ENCODE measurements around the gene OPTN. TPM values are rescaled to one million over a fixed set of nuclear protein-coding genes. Genes with fewer than 3 reads are reported as not detected.

Gene OPTN
- total RNA-seq, 1 donor from 2014 or later, result 49.0 TPM

DNA sequence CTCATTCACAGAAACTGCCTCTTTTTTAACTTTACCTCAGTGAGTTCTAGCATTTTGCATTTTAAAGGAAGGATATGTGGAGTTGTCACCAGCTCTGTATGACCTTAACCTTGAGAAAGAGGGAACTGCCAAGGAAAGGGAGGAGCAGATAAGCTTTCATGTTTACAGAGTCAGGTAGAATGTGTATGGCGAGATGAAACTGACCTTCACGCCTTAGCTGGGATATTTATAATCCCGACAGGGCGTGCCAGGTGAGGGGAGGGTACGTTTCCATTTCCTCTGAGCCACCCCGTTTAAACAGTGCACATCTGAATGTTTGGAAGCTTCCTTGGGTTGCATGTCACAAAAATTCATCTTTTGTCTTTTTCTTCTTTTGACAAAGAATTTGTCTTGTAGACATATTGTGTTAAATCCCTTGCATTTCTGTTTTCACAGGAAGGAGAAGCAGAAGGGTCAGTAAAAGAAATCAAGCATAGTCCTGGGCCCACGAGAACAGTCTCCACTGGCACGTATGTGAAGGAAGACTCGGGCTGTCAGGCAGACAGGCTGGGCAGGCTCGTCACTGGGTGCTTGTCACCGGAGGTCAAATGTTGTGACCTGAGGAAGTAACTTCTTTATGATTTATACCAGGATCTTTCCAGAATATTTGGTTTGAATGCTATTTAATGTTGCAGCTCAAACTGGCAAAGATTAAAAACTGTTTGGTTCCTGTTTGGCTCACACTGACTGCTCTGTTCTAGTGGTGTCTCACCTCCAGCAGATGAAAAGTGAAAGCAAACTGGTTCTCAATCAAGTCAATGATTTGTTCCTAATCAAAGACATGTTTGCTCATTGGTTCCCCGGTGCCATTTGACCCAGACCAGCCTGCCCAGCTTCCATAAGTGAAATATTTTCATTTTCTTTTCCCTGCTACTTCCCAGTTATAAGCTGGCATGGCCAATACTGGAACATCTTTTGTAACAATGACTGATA is 16.2 kb downstream of the OPTN start:
- Mint-ChIP-seq H3K4me1 (ENCODE audit: low read depth) (peaks cover 16% of the 10 kb centered on the region), H3K27me3 (ENCODE audit: low read depth) (no peaks in the 10 kb centered on the region), H3K27ac (peak overlapping the region; percentile 30), H3K4me3 (ENCODE audit: low read depth) (peak overlapping the region; percentile 11), H3K36me3 (ENCODE audit: low read depth) (peaks cover 70% of the 10 kb centered on the region), H3K9me3 (no peaks in the 10 kb centered on the region)
- intact Hi-C loops (cut with micrococcal nuclease), result no loop called here
- no peak for DNase-seq (ENCODE audit: low spot score)

DNA sequence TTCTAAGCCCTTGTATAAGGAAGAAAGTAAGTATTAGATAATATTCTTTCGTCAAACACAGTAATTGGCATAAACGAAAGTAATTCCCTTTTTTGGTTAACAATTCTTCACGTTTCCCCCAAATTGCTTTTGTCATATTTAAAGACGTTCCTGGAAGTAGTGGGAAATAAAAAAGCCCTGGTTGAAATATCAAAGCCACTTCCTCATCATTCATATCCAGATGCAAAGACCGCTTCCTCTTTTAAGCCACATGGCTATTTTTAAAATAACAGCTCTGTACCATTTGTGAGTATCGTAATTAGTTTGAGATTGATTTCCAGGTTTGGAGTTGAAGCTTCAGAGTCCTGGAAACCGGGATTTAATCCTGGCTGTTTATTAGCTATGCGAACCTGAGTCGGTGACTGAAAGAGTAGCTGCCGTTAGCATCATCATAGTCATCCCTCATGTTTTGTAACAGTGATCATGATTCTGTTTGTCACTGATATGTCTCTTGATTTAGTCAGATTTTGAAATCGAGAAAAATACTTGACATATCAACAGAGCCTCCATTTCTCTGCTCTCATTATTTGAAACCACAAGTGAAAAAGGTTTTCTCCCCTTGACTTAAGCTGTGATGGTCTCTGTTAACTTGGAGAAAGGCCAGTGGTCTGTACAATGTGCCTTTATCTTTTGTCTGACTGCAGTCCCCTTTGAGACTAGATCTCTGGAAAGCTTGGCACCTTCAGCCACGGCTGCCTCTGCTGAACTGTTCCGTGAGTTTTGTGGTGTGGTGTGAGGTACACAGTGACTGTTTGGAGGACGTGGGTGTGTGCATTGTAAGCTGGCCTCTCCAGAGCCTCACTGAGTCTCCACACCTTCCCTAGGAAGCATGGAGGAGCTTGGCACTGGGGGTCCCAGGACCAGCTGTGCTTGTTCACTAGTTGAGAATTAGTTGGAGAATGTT is 18.1 kb downstream of the OPTN start:
- intact Hi-C loops (cut with micrococcal nuclease), result no loop called here
- no peaks in the 10 kb centered on the region for H3K27me3 Mint-ChIP-seq (ENCODE audit: low read depth)

DNA sequence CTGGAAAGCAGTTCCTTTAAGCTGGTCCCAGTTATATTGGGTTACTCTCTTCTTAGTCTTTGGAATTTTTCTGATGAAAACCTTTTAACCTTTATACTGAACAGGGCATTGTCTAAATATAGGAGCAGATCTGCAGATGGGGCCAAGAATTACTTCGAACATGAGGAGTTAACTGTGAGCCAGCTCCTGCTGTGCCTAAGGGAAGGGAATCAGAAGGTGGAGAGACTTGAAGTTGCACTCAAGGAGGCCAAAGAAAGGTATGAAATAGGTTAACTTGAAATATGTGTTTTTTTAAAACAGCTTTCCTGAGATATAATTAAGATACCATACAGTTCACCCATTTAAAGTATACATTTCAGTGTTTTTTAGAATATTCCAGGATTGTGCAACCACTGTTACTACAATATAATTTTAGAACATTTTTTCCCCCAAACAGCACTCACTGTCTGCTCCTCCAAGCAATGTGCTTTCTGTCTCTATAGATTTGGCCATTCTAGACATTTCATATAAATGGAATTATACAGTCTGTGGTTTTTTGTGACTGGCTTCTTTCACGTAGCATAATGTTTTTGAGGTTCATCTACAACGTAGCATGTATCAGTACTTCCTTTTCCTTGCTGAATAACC is 18.9 kb downstream of the OPTN start:
- intact Hi-C loops (cut with micrococcal nuclease), result no loop called here
- peaks cover 78% of the 10 kb centered on the region for H3K36me3 Mint-ChIP-seq (ENCODE audit: low read depth)
- H3K9me3 Mint-ChIP-seq, result no peaks in the 10 kb centered on the region
- H3K4me1 Mint-ChIP-seq (ENCODE audit: low read depth), result peaks cover 16% of the 10 kb centered on the region
- no peaks in the 10 kb centered on the region for H3K27me3 Mint-ChIP-seq (ENCODE audit: low read depth)
- H3K27ac Mint-ChIP-seq, result no peak overlapping the region
- H3K4me3 Mint-ChIP-seq (ENCODE audit: low read depth), result no peak overlapping the region
- no peak for DNase-seq (ENCODE audit: low spot score)

More for the DNA sequence above, 18.1 kb downstream of the OPTN start:
- peaks cover 78% of the 10 kb centered on the region for H3K36me3 Mint-ChIP-seq (ENCODE audit: low read depth)
- H3K9me3 Mint-ChIP-seq, result no peaks in the 10 kb centered on the region
- DNase-seq (ENCODE audit: low spot score), result no peak
- H3K4me3 Mint-ChIP-seq (ENCODE audit: low read depth), result no peak overlapping the region
- peak overlapping the region; percentile 25 for H3K27ac Mint-ChIP-seq
- H3K4me1 Mint-ChIP-seq (ENCODE audit: low read depth), result peaks cover 16% of the 10 kb centered on the region

GRCh38 chr10:13120786-13121499 is 21.0 kb downstream of the OPTN start:
- Mint-ChIP-seq H3K27me3 (ENCODE audit: low read depth) (no peaks in the 10 kb centered on the region), H3K27ac (no peak overlapping the region), H3K9me3 (no peaks in the 10 kb centered on the region), H3K4me3 (ENCODE audit: low read depth) (no peak overlapping the region), H3K36me3 (ENCODE audit: low read depth) (peaks cover 84% of the 10 kb centered on the region), H3K4me1 (ENCODE audit: low read depth) (peaks cover 12% of the 10 kb centered on the region)
- no peak for DNase-seq (ENCODE audit: low spot score)
- intact Hi-C loops (cut with micrococcal nuclease), result no loop called here

DNA sequence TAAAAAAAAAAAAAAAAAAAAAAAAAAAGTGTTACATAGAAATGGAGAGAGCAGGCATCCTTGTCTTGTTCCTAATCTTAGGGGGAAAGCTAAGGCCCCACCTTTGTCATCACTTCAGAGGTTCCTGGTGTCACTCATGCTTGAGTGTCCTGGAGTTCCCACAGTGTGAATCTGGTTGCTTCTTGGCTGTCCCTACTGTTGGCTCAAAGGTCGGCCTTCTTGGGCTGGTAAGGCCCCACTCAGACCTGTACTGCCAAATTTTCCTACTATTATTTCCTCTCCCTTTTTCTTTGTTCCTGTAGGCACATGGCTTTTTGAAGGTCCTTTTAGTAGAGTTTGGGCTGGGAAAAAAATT is 21.5 kb downstream of the OPTN start:
- DNase-seq (ENCODE audit: low spot score), result no peak
- peaks cover 83% of the 10 kb centered on the region for H3K36me3 Mint-ChIP-seq (ENCODE audit: low read depth)
- H3K27ac Mint-ChIP-seq, result no peak overlapping the region
- intact Hi-C loops (cut with micrococcal nuclease), result no loop called here
- H3K27me3 Mint-ChIP-seq (ENCODE audit: low read depth), result no peaks in the 10 kb centered on the region
- H3K4me3 Mint-ChIP-seq (ENCODE audit: low read depth), result no peak overlapping the region
- H3K4me1 Mint-ChIP-seq (ENCODE audit: low read depth), result peaks cover 7% of the 10 kb centered on the region
- no peaks in the 10 kb centered on the region for H3K9me3 Mint-ChIP-seq

GRCh38 chr10:13136651-13137050 is 36.7 kb downstream of the OPTN start:
- H3K36me3 Mint-ChIP-seq (ENCODE audit: low read depth), result peaks cover 67% of the 10 kb centered on the region
- intact Hi-C loops (cut with micrococcal nuclease), result no loop called here

DNA sequence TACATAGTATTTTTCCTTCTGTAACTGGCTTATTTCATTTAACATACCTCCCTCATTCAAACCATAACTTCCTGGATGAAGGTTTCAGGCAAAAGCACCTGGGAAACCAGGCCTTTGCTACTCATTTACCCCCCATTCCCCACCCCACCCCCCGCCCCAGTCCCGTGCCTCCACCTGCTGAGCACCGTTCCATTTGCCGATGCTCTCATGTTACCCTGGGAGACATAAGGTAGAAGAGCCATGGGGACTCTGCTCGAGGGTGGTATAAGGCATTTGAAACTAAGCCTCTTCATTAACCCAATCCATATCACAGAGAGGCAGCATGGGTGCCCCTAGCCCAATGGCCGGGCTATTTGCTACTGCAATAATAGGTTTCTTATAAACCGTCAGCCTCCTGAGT is 39.2 kb downstream of the OPTN start:
- Mint-ChIP-seq H3K4me3 (ENCODE audit: low read depth) (no peak overlapping the region), H3K9me3 (peaks cover 2% of the 10 kb centered on the region), H3K36me3 (ENCODE audit: low read depth) (peaks cover 68% of the 10 kb centered on the region), H3K27me3 (ENCODE audit: low read depth) (no peaks in the 10 kb centered on the region), H3K4me1 (ENCODE audit: low read depth) (no peaks in the 10 kb centered on the region), H3K27ac (no peak overlapping the region)
- no peak for DNase-seq (ENCODE audit: low spot score)
- intact Hi-C loops (cut with micrococcal nuclease), result no loop called here

More at GRCh38 chr10:13136651-13137050, 36.7 kb downstream of the OPTN start:
- H3K9me3 Mint-ChIP-seq, result no peaks in the 10 kb centered on the region
- H3K4me1 Mint-ChIP-seq (ENCODE audit: low read depth), result no peaks in the 10 kb centered on the region
- no peak overlapping the region for H3K4me3 Mint-ChIP-seq (ENCODE audit: low read depth)
- DNase-seq (ENCODE audit: low spot score), result no peak
- H3K27me3 Mint-ChIP-seq (ENCODE audit: low read depth), result no peaks in the 10 kb centered on the region
- no peak overlapping the region for H3K27ac Mint-ChIP-seq

DNA sequence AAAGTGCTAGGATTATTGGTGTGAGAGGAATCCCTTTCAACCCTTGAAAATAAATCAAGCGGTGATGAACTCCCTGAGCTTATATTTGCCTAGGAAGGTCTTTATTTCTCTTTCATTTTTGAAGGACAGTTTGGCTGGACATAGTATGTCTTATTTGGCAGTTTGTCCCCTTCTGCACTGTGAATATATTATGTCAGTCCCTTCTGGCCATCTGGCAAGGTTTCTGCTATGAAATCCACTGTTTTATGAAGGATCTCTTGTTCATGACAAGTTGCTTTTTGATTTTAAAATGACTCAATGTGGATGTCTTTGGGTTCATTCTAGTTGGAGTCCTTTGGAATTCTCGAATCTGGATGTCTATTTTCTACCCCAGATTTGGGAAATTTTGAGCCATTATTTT is 39.7 kb downstream of the OPTN start:
- H3K36me3 Mint-ChIP-seq (ENCODE audit: low read depth), result peaks cover 69% of the 10 kb centered on the region
- H3K4me3 Mint-ChIP-seq (ENCODE audit: low read depth), result no peak overlapping the region
- no peak for DNase-seq (ENCODE audit: low spot score)
- H3K27me3 Mint-ChIP-seq (ENCODE audit: low read depth), result no peaks in the 10 kb centered on the region
- H3K9me3 Mint-ChIP-seq, result peaks cover 8% of the 10 kb centered on the region
- no peak overlapping the region for H3K27ac Mint-ChIP-seq
- no peaks in the 10 kb centered on the region for H3K4me1 Mint-ChIP-seq (ENCODE audit: low read depth)
- intact Hi-C loops (cut with micrococcal nuclease), result no loop called here

GRCh38 chr10:13140627-13141190 is 40.7 kb downstream of the OPTN start:
- Mint-ChIP-seq H3K4me1 (ENCODE audit: low read depth) (no peaks in the 10 kb centered on the region), H3K9me3 (peaks cover 15% of the 10 kb centered on the region), H3K36me3 (ENCODE audit: low read depth) (peaks cover 65% of the 10 kb centered on the region), H3K27me3 (ENCODE audit: low read depth) (no peaks in the 10 kb centered on the region), H3K4me3 (ENCODE audit: low read depth) (no peak overlapping the region), H3K27ac (no peak overlapping the region)
- no peak for DNase-seq (ENCODE audit: low spot score)
- intact Hi-C loops (cut with micrococcal nuclease), result no loop called here

GRCh38 chr10:13143766-13144165 is 43.8 kb downstream of the OPTN start:
- peaks cover 3% of the 10 kb centered on the region for H3K27me3 Mint-ChIP-seq (ENCODE audit: low read depth)
- peaks cover 19% of the 10 kb centered on the region for H3K9me3 Mint-ChIP-seq
- H3K36me3 Mint-ChIP-seq (ENCODE audit: low read depth), result peaks cover 50% of the 10 kb centered on the region
- no peaks in the 10 kb centered on the region for H3K4me1 Mint-ChIP-seq (ENCODE audit: low read depth)
- DNase-seq (ENCODE audit: low spot score), result no peak
- no peak overlapping the region for H3K4me3 Mint-ChIP-seq (ENCODE audit: low read depth)
- intact Hi-C loops (cut with micrococcal nuclease), result no loop called here
- no peak overlapping the region for H3K27ac Mint-ChIP-seq

- peaks cover 47% of the 10 kb centered on the region for H3K36me3 Mint-ChIP-seq (ENCODE audit: low read depth)
- no peak overlapping the region for H3K27ac Mint-ChIP-seq
- peaks cover 19% of the 10 kb centered on the region for H3K9me3 Mint-ChIP-seq
- no peaks in the 10 kb centered on the region for H3K4me1 Mint-ChIP-seq (ENCODE audit: low read depth)
- intact Hi-C loops (cut with micrococcal nuclease), result no loop called here
- DNase-seq (ENCODE audit: low spot score), result no peak
- no peak overlapping the region for H3K4me3 Mint-ChIP-seq (ENCODE audit: low read depth)
- peaks cover 3% of the 10 kb centered on the region for H3K27me3 Mint-ChIP-seq (ENCODE audit: low read depth)
These were observed 44.9 kb downstream of the OPTN start for GRCh38 chr10:13144814-13145213.

- peaks cover 19% of the 10 kb centered on the region for H3K9me3 Mint-ChIP-seq
These were observed 46.4 kb downstream of the OPTN start for GRCh38 chr10:13146379-13146778.

More at GRCh38 chr10:13146379-13146778, 46.4 kb downstream of the OPTN start:
- H3K27me3 Mint-ChIP-seq (ENCODE audit: low read depth), result peaks cover 5% of the 10 kb centered on the region
- no peak overlapping the region for H3K4me3 Mint-ChIP-seq (ENCODE audit: low read depth)
- H3K27ac Mint-ChIP-seq, result no peak overlapping the region
- no peaks in the 10 kb centered on the region for H3K4me1 Mint-ChIP-seq (ENCODE audit: low read depth)
- no peak for DNase-seq (ENCODE audit: low spot score)
- intact Hi-C loops (cut with micrococcal nuclease), result no loop called here
- H3K36me3 Mint-ChIP-seq (ENCODE audit: low read depth), result peaks cover 32% of the 10 kb centered on the region
